ENCODE results near the gene CACNA1D.

Gene CACNA1D

DNA sequence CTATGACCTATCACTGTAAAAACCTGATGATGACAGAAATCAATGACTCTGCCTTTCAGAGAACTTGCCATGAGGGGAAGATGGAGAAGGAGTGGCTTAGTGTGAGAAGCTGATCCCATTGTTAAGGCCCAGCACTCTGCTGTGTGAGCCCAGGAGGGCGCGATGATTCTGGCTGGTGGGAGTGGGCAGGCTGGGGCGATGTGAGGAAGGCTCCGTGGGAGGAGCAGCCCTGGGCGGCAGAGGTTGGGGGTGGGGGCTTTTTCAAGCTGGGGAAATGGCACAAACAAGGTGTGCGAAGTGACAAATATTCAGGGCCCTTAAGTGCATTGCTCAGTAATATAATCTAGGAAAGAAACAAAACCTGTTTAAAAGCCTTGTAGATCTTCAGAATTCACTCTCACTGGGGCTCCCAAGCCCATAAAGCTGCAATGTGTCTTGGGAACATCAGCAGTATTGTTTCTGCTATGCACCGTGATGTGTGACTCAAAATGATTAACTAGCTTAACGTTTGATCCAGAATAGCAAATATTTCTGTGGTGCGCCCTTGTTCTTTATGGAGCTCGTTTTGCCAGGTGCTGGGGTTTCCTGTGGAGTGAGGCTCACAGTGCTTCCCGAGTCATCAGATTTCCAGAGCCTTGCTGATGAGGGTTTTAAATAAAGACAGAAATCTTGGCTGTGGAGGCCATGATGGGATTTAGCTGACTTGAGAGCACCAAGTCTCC, 210.8 kb downstream of the CACNA1D start:
- WGBS, 2 experiments, result 68 to 74% methylated on average over 11 of the region's 11 CpGs
- no peak overlapping the region for H3K27ac ChIP-seq (ENCODE audit: insufficient read depth, low read depth, low read length, poor library complexity, severe bottlenecking)

DNA sequence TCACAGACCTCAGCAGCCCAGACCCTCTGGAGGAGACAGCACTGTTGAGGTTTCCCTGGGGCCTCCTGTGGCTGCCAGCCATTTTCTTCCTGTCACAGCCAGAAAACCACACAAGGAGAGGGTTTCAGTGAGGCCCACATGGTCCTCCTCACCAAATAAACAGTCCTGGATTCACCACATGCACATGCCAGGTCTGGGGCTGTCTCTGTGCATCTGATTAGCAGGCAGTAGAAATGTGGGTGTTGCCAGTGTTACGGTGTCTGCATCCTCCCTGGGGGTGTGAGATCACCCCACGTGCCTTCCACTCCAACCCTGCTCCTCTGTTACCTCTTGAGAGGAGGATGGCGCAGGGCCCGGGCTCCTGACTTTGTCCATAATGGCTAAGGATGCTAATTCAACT, 211.4 kb downstream of the CACNA1D start:
- Histone ChIP-seq H3K27me3 (ENCODE audit: control insufficient read depth, insufficient read depth, low read length, poor library complexity, severe bottlenecking) (no peaks in the 10 kb centered on the region), H3K4me3 (ENCODE audit: insufficient read depth, low read depth, low read length) (no peak overlapping the region), H3K9me3 (ENCODE audit: control insufficient read depth, low read length) (no peaks in the 10 kb centered on the region), H3K4me1 (ENCODE audit: control insufficient read depth, insufficient read depth, low read length) (peaks cover 10% of the 10 kb centered on the region), H3K27ac (ENCODE audit: insufficient read depth, low read depth, low read length, poor library complexity, severe bottlenecking) (no peak overlapping the region), H3K36me3 (ENCODE audit: control insufficient read depth, insufficient read depth, low read length) (no peaks in the 10 kb centered on the region)
- 92 to 93% methylated on average over 4 of the region's 4 CpGs for WGBS, 2 experiments

More for the DNA sequence above, 210.8 kb downstream of the CACNA1D start:
- Histone ChIP-seq H3K9me3 (ENCODE audit: control insufficient read depth, low read length) (no peaks in the 10 kb centered on the region), H3K4me1 (ENCODE audit: control insufficient read depth, insufficient read depth, low read length) (peaks cover 10% of the 10 kb centered on the region), H3K4me3 (ENCODE audit: insufficient read depth, low read depth, low read length) (no peak overlapping the region), H3K27me3 (ENCODE audit: control insufficient read depth, insufficient read depth, low read length, poor library complexity, severe bottlenecking) (no peaks in the 10 kb centered on the region), H3K36me3 (ENCODE audit: control insufficient read depth, insufficient read depth, low read length) (no peaks in the 10 kb centered on the region)

DNA sequence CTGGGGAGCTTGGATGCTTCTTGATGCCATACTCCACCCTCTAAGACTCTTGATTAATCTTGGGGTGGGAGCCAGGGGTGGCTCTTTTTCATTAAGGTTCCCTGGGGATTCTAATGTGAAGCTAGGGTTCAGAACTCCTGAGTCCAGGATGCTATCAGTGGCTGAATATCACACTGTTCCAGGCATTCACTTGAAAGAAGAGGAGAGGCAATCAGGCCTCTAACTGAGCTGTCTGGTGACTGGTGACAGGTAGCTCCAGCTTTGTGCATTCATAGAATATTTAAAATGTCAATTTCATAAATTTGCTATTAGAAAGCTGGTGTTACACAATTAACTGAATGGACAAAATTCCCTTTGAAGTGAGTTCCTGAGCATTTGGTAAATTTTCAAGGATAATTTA, 212.8 kb downstream of the CACNA1D start:
- Histone ChIP-seq H3K4me3 (ENCODE audit: insufficient read depth, low read depth, low read length) (no peak overlapping the region), H3K27ac (ENCODE audit: insufficient read depth, low read depth, low read length, poor library complexity, severe bottlenecking) (no peak overlapping the region), H3K9me3 (ENCODE audit: control insufficient read depth, low read length) (no peaks in the 10 kb centered on the region), H3K36me3 (ENCODE audit: control insufficient read depth, insufficient read depth, low read length) (no peaks in the 10 kb centered on the region), H3K27me3 (ENCODE audit: control insufficient read depth, insufficient read depth, low read length, poor library complexity, severe bottlenecking) (no peaks in the 10 kb centered on the region), H3K4me1 (ENCODE audit: control insufficient read depth, insufficient read depth, low read length) (peaks cover 10% of the 10 kb centered on the region)

DNA sequence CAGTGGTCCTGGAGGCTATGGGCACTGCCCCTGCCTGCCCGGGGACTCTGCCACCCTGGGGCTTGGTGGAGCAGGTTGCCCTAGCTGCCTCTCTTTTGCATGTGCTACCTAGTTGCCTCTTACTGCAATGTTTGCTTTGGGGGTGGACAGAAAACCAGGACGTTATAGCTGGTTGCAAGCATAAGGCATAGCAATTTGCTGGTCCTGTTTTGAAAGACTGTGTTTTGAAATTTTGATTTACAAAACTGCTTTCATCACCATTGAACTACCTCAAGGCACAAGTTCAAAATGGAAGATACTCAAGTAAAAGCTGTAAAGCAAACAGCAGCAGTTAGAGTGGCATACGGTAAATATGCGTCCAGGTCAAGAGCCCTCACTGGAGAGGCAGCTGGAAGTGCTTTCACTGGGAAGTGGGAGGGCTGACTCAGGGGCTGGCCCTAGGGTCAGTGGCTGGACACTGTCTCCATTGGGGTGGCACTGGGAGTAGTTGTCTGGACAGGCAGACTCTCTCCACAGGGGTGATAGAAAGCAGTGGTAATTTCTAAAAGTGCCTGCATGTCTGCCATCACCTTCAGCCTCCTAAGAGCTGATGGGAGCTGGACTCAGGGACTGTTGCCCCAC, 213.7 kb downstream of the CACNA1D start:
- no peaks in the 10 kb centered on the region for H3K9me3 ChIP-seq (ENCODE audit: control insufficient read depth, low read length)
- no peak overlapping the region for H3K4me3 ChIP-seq (ENCODE audit: insufficient read depth, low read depth, low read length)
- peaks cover 10% of the 10 kb centered on the region for H3K4me1 ChIP-seq (ENCODE audit: control insufficient read depth, insufficient read depth, low read length)
- WGBS, 2 experiments, result 87% methylated on average over 4 of the region's 4 CpGs
- no peaks in the 10 kb centered on the region for H3K36me3 ChIP-seq (ENCODE audit: control insufficient read depth, insufficient read depth, low read length)
- no peak overlapping the region for H3K27ac ChIP-seq (ENCODE audit: insufficient read depth, low read depth, low read length, poor library complexity, severe bottlenecking)
- no peaks in the 10 kb centered on the region for H3K27me3 ChIP-seq (ENCODE audit: control insufficient read depth, insufficient read depth, low read length, poor library complexity, severe bottlenecking)

DNA sequence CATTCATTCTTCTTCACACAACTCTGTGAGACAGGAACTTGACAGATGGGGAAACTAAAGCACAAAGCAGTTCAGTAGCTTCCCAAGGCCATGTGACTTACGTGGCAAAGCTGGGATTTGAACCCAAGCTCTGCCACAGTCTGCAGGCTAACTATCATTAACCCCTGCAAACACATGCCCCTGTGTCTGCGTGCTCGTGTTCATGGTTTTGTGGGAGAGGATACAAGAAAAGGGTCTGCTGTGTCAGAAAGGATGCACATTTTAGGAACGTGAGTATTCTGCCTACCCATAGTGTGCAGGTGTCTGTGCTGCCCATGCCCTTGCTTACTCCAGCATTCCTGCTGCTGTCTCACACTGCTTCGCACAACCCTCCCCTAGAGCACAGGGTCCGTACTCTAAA, 214.8 kb downstream of the CACNA1D start:
- Histone ChIP-seq H3K9me3 (ENCODE audit: control insufficient read depth, low read length) (no peaks in the 10 kb centered on the region), H3K36me3 (ENCODE audit: control insufficient read depth, insufficient read depth, low read length) (no peaks in the 10 kb centered on the region), H3K27me3 (ENCODE audit: control insufficient read depth, insufficient read depth, low read length, poor library complexity, severe bottlenecking) (no peaks in the 10 kb centered on the region), H3K4me3 (ENCODE audit: insufficient read depth, low read depth, low read length) (no peak overlapping the region), H3K4me1 (ENCODE audit: control insufficient read depth, insufficient read depth, low read length) (peaks cover 10% of the 10 kb centered on the region), H3K27ac (ENCODE audit: insufficient read depth, low read depth, low read length, poor library complexity, severe bottlenecking) (no peak overlapping the region)
- 92 to 95% methylated on average over 6 of the region's 6 CpGs for whole genome bisulfite sequencing, 2 experiments

DNA sequence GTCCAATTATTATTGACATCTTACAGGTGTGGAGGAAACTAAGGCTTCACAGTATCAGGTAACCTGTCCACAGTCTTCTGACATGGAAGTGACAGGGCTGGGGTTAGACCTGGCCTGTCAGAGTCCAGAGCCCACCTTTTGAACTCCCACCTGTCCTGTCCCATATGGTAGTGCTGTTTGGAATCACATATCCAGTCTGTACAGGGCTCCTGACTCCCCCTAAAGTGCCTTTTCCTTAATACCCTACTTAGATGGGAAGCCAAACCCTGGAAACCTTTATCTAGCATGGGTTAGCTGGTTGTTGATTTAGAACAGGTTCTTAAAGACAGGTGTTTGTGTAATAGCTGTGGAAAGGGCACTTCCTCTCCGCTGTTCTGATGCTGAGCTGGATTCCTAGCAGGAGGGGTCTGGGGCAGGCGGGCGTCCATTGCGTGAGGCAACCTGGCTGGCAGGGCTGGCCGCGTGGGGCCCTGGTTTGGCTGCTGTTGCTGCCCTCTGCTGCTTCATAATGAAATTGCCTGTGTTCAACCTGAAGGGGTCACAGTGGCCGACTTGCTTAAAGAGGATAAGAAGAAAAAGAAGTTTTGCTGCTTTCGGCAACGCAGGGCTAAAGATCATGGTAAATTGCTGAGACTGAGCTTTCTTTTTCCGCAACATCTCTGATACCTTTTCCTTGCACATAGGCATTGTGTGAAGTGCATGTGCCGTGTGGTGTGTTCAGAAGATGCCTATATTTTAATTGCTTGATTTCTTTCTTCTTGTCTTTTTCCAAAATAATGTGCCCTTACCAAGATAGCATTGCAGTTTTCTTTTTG, 215.7 kb downstream of the CACNA1D start:
- H3K4me3 ChIP-seq (ENCODE audit: insufficient read depth, low read depth, low read length), result no peak overlapping the region
- no peaks in the 10 kb centered on the region for H3K36me3 ChIP-seq (ENCODE audit: control insufficient read depth, insufficient read depth, low read length)
- H3K9me3 ChIP-seq (ENCODE audit: control insufficient read depth, low read length), result no peaks in the 10 kb centered on the region
- H3K27ac ChIP-seq (ENCODE audit: insufficient read depth, low read depth, low read length, poor library complexity, severe bottlenecking), result no peak overlapping the region
- WGBS, 2 experiments, result 22 to 23% methylated on average over 11 of the region's 11 CpGs
- H3K27me3 ChIP-seq (ENCODE audit: control insufficient read depth, insufficient read depth, low read length, poor library complexity, severe bottlenecking), result no peaks in the 10 kb centered on the region
- H3K4me1 ChIP-seq (ENCODE audit: control insufficient read depth, insufficient read depth, low read length), result peaks cover 3% of the 10 kb centered on the region

DNA sequence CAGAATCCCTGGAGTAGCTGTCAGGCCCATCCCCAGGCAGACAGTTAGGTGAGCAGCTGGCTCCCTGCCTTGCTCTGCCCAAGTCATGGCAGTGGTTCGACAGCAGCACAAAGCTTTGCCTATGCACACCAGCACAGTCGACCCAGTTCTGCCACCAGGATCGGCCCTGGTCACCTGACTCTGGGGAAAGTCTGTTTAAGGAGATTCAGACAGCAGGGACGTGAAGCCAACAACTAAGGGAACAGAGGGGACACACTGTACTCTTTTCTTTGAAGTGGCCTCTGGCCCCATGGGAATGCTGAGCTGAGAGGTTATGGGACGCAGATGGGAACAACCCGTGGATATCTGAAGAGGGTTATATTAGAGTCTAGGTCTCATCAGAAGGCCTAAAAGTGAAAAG, 217.0 kb downstream of the CACNA1D start:
- WGBS, 2 experiments, result 90 to 91% methylated on average over 6 of the region's 6 CpGs
- H3K9me3 ChIP-seq (ENCODE audit: control insufficient read depth, low read length), result no peaks in the 10 kb centered on the region
- H3K4me3 ChIP-seq (ENCODE audit: insufficient read depth, low read depth, low read length), result no peak overlapping the region
- no peaks in the 10 kb centered on the region for H3K27me3 ChIP-seq (ENCODE audit: control insufficient read depth, insufficient read depth, low read length, poor library complexity, severe bottlenecking)
- no peaks in the 10 kb centered on the region for H3K36me3 ChIP-seq (ENCODE audit: control insufficient read depth, insufficient read depth, low read length)
- H3K27ac ChIP-seq (ENCODE audit: insufficient read depth, low read depth, low read length, poor library complexity, severe bottlenecking), result no peak overlapping the region
- H3K4me1 ChIP-seq (ENCODE audit: control insufficient read depth, insufficient read depth, low read length), result no peaks in the 10 kb centered on the region

DNA sequence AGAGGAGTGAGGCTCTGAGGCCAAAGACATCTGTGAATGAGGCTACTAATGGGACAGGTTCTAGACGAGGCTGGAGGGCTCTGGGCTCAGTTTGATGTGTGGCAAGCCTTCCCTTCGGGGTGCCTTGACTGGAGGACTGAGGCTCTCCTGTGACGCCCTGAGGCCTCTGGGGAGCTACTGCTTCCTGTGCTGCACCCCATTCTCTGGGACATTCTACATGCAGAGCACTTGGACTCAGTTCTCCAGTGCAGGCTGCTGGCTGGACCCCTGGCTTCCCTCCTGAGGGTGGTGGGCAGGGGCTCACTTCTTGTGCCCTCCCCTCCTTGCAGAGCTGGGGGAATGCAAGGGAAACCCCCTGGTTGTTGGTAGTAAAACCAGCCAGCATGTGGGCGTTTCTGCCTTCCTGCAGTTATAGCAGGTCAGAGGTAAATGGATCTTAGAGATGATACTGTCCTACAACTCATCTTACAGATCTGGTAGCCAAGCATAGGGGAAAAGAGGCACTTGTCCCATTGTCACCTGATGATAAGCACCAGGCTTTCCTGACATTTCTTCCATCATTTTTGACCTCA, 218.5 kb downstream of the CACNA1D start:
- no peak overlapping the region for H3K27ac ChIP-seq (ENCODE audit: insufficient read depth, low read depth, low read length, poor library complexity, severe bottlenecking)
- H3K4me1 ChIP-seq (ENCODE audit: control insufficient read depth, insufficient read depth, low read length), result no peaks in the 10 kb centered on the region
- H3K27me3 ChIP-seq (ENCODE audit: control insufficient read depth, insufficient read depth, low read length, poor library complexity, severe bottlenecking), result no peaks in the 10 kb centered on the region
- no peaks in the 10 kb centered on the region for H3K9me3 ChIP-seq (ENCODE audit: control insufficient read depth, low read length)
- H3K4me3 ChIP-seq (ENCODE audit: insufficient read depth, low read depth, low read length), result no peak overlapping the region
- no peaks in the 10 kb centered on the region for H3K36me3 ChIP-seq (ENCODE audit: control insufficient read depth, insufficient read depth, low read length)
- WGBS, 2 experiments, result 87 to 88% methylated on average over 4 of the region's 4 CpGs

DNA sequence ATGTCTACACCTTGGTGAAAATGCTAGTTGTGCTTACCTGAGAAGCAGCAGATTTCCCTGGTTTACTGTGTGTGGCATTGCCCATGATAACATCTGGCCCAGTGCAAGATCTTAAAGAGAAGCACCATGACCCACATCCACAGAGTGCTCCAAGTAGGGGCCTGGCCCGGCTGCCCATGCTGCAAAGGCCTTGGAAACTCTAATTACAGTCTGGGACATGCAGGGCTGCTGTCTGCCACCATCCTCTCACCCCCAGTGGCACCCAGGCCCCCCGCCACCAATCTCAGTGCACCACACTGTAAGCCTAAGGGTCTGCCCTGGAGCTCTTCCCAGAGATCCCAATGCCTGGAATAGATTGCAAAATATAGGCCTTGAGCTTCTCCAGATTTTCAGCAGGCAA, 219.2 kb downstream of the CACNA1D start:
- no peak overlapping the region for H3K4me3 ChIP-seq (ENCODE audit: insufficient read depth, low read depth, low read length)
- no peak overlapping the region for H3K27ac ChIP-seq (ENCODE audit: insufficient read depth, low read depth, low read length, poor library complexity, severe bottlenecking)
- H3K27me3 ChIP-seq (ENCODE audit: control insufficient read depth, insufficient read depth, low read length, poor library complexity, severe bottlenecking), result no peaks in the 10 kb centered on the region
- H3K36me3 ChIP-seq (ENCODE audit: control insufficient read depth, insufficient read depth, low read length), result no peaks in the 10 kb centered on the region
- H3K4me1 ChIP-seq (ENCODE audit: control insufficient read depth, insufficient read depth, low read length), result no peaks in the 10 kb centered on the region
- no peaks in the 10 kb centered on the region for H3K9me3 ChIP-seq (ENCODE audit: control insufficient read depth, low read length)
- WGBS, 2 experiments, result 90 to 96% methylated on average over 2 of the region's 2 CpGs
